Upper lobe of right lung (tissue), 1 donor: ENCODE results near the gene ANKRD37. TPM values are rescaled to one million over a fixed set of nuclear protein-coding genes. Genes with fewer than 3 reads are reported as not detected.

Experiments used
- ATAC-seq: fragments of 200-7000 bp; cut with Tn5 transposase; one replicate; pipeline ENCODE4 v1.9.1; 2020; ENCODE audit warnings: mild to moderate bottlenecking, moderate library complexity
- DNase-seq: peaks from one replicate; pipeline ENCODE4 v3.0.0-alpha.2; 2020
- H3K27ac ChIP-seq: fragments of 200-600 bp; one replicate; pipeline ENCODE4 v1.8.0; 2022
- H3K27me3 ChIP-seq: fragments of 200-600 bp; one replicate; pipeline ENCODE4 v1.8.0; 2022; ENCODE audit warnings: mild to moderate bottlenecking
- H3K36me3 ChIP-seq: fragments of 200-600 bp; one replicate; pipeline ENCODE4 v1.8.0; 2022
- H3K4me1 ChIP-seq: fragments of 200-600 bp; one replicate; pipeline ENCODE4 v1.8.0; 2022
- H3K4me3 ChIP-seq: fragments of 200-600 bp; one replicate; pipeline ENCODE4 v1.8.0; 2022; ENCODE audit warnings: mild to moderate bottlenecking
- H3K9me3 ChIP-seq: fragments of 200-600 bp; one replicate; pipeline ENCODE4 v1.8.0; 2022
- CTCF ChIP-seq: fragments of 200-600 bp; IDR thresholded peaks from one replicate; pipeline ENCODE4 v1.8.0; 2022; ENCODE audit warnings: antibody characterized with exemption
- intact Hi-C: fragments of 100-400 bp; cut with DNase I; formaldehyde crosslinking; loops from one replicate; pipeline ENCODE4 v1.11.0; 2022
- total RNA-seq: library from RNA; stranded (reverse); fragmentation: NEBNext Ultra II Directional; extraction: Animal tissue kit (Norgen Biotek cat#: 25700); gene quantifications from one replicate; pipeline ENCODE4 v1.2.1, GENCODE V29; 2021
- donor health status: DM: no; HTN: yes; CAD: no; lungs with severe emphysema.

ANKRD37 gene
- total RNA-seq, 1 donor from 2014 or later = 7.7 TPM

GRCh38 chr4:185421366-185422124 is 24.9 kb downstream of the ANKRD37 start:
- Histone ChIP-seq H3K4me3 (no peak overlapping the region), H3K36me3 (peaks cover 37% of the 10 kb centered on the region), H3K9me3 (no peaks in the 10 kb centered on the region), H3K27me3 (no peaks in the 10 kb centered on the region), H3K27ac (no peak overlapping the region), H3K4me1 (peaks cover 22% of the 10 kb centered on the region)
- TF ChIP-seq CTCF = no peak
- ATAC-seq (no peak), DNase-seq (no peak)
- intact Hi-C loops = no loop called here

- H3K4me3 ChIP-seq = peak overlapping the region; percentile 79
- peaks cover 12% of the 10 kb centered on the region for H3K36me3 ChIP-seq
- DNase-seq (no peak), ATAC-seq (peak; percentile 54)
- no peak for TF ChIP-seq CTCF
- intact Hi-C loops = no loop called here
- peak overlapping the region; percentile 99 for H3K27ac ChIP-seq
- no peaks in the 10 kb centered on the region for H3K9me3 ChIP-seq
- no peaks in the 10 kb centered on the region for H3K27me3 ChIP-seq
- peaks cover 22% of the 10 kb centered on the region for H3K4me1 ChIP-seq
Observed at GRCh38 chr4:185424905-185425646, 28.4 kb downstream of the ANKRD37 start.

GRCh38 chr4:185425647-185426352 is 29.2 kb downstream of the ANKRD37 start, which contains the start of gene UFSP2:
Gene UFSP2, minus strand, starts transcription at chr4:185425964. Its CDS starts 96 bp downstream, at chr4:185425868.
- ATAC-seq (peak; percentile 96), DNase-seq (peak; percentile 92)
- intact Hi-C loops = no loop called here

GRCh38 chr4:185426960-185427688 is 30.5 kb downstream of the ANKRD37 start:
- no peak for DNase-seq
- intact Hi-C loops = no loop called here

More at GRCh38 chr4:185425647-185426352, 29.2 kb downstream of the ANKRD37 start, which contains the start of gene UFSP2:
- H3K27ac ChIP-seq = peak within 1 kb of the TSS; percentile 99
- peaks cover 17% of the 10 kb centered on the region for H3K4me1 ChIP-seq
- no peaks in the 10 kb centered on the region for H3K9me3 ChIP-seq
- peak within 1 kb of the TSS; percentile 79 for H3K4me3 ChIP-seq
- peaks cover 12% of the 10 kb centered on the region for H3K36me3 ChIP-seq
- H3K27me3 ChIP-seq = no peaks in the 10 kb centered on the region
- TF ChIP-seq CTCF = no peak

More at GRCh38 chr4:185426960-185427688, 30.5 kb downstream of the ANKRD37 start:
- Histone ChIP-seq H3K4me1 (peaks cover 17% of the 10 kb centered on the region), H3K27me3 (no peaks in the 10 kb centered on the region), H3K27ac (no peak overlapping the region), H3K36me3 (peaks cover 1% of the 10 kb centered on the region), H3K4me3 (no peak overlapping the region), H3K9me3 (no peaks in the 10 kb centered on the region)
- no peak for TF ChIP-seq CTCF
- ATAC-seq = no peak
